H1 (cell line): ENCODE data around the gene WFDC1. TPM values are rescaled to one million over a fixed set of nuclear protein-coding genes. Genes with fewer than 3 reads are reported as not detected.

Source experiments
- CTCF ChIA-PET: fragments of 300-600 bp; sonication (Branson Sonifier 250); formaldehyde crosslinking; loops from one replicate; lab custom pipeline; 2021; ENCODE audit not compliant: partially characterized antibody; lab: Charles Lee
- POLR2A ChIA-PET: fragments of 300-600 bp; sonication (Branson Sonifier 250); formaldehyde crosslinking; loops from one replicate; lab custom pipeline; 2021; ENCODE audit warnings: inconsistent platforms; ENCODE audit not compliant: partially characterized antibody; lab: Charles Lee
- DNase-seq, 2 experiments: peaks; one replicate each; pipeline versions ENCODE4 v3.0.0 to v3.0.0-alpha.2; 2010 to 2022; ENCODE audit warnings: low spot score in 2 of 2, low read depth in 1 of 2, mixed read lengths in 1 of 2
- FAIRE-seq: peaks from 2 replicates; lab custom pipeline; 2011; peaks lifted over from hg19 to GRCh38; lab: Jason Lieb, UNC
- H2AFZ ChIP-seq: 2 replicates; pipeline ENCODE4 v1.8.1; 2012; ENCODE audit warnings: low read length, inconsistent platforms
- H2AK5ac ChIP-seq: 2 replicates; pipeline ENCODE4 v1.6.1; 2013; ENCODE audit warnings: low read depth, low read length
- H2BK120ac ChIP-seq: replicated peaks from 2 replicates; pipeline ENCODE3; 2013; ENCODE audit warnings: low read depth, low read length, inconsistent platforms
- H2BK12ac ChIP-seq: 2 replicates; pipeline ENCODE4 v1.6.1; 2013; ENCODE audit warnings: low read depth, low read length
- H2BK15ac ChIP-seq: 2 replicates; pipeline ENCODE4 v1.6.1; 2013; ENCODE audit warnings: low read length
- H2BK20ac ChIP-seq: 2 replicates; pipeline ENCODE4 v1.6.1; 2013; ENCODE audit warnings: low read length
- H2BK5ac ChIP-seq: 2 replicates; pipeline ENCODE4 v1.6.1; 2013; ENCODE audit warnings: low read depth, low read length
- H3K14ac ChIP-seq: 2 replicates; pipeline ENCODE4 v1.6.1; 2013; ENCODE audit warnings: inconsistent platforms; ENCODE audit not compliant: insufficient read length
- H3K18ac ChIP-seq: 2 replicates; pipeline ENCODE4 v1.6.1; 2013; ENCODE audit warnings: low read length; ENCODE audit errors: extremely low read depth
- H3K23ac ChIP-seq: 2 replicates; pipeline ENCODE4 v1.6.1; 2013; ENCODE audit warnings: inconsistent platforms; ENCODE audit not compliant: insufficient read length
- H3K23me2 ChIP-seq: 2 replicates; pipeline ENCODE4 v1.6.1; 2013; ENCODE audit warnings: low read depth, low read length
- H3K27ac ChIP-seq: 2 replicates; pipeline ENCODE4 v1.6.1; 2011; ENCODE audit warnings: low read depth, low read length, inconsistent platforms
- H3K27me3 ChIP-seq, 4 experiments: replicated peaks in 1 of 4; 1 replicate in 1 of 4; 2 replicates in 3 of 4; pipeline versions ENCODE4 v1.6.1 to v1.8.1; 2011 to 2013; ENCODE audit warnings: low read length in 3 of 4, mild to moderate bottlenecking in 3 of 4, inconsistent platforms in 2 of 4, mixed read lengths in 2 of 4, moderate library complexity in 1 of 4; ENCODE audit not compliant: control insufficient read depth in 3 of 4, insufficient read depth in 3 of 4; ENCODE audit errors: extremely low read depth in 1 of 4
- H3K36me3 ChIP-seq, 4 experiments: 2 replicates each; pipeline versions ENCODE4 v1.6.1 to v1.8.1; 2011 to 2013; ENCODE audit warnings: mild to moderate bottlenecking in 4 of 4, low read length in 3 of 4, moderate library complexity in 2 of 4, control low read depth in 1 of 4, inconsistent platforms in 1 of 4; ENCODE audit not compliant: insufficient read depth in 4 of 4, control insufficient read depth in 2 of 4
- H3K4ac ChIP-seq: replicated peaks from 2 replicates; pipeline ENCODE3; 2013; ENCODE audit warnings: low read length, low read depth, mixed read lengths, inconsistent platforms; ENCODE audit not compliant: insufficient read length
- H3K4me1 ChIP-seq, 4 experiments: replicated peaks in 1 of 4; 1 replicate in 1 of 4; 2 replicates in 3 of 4; pipeline versions ENCODE4 v1.6.1 to v1.8.1; 2011 to 2013; ENCODE audit warnings: low read length in 3 of 4, inconsistent platforms in 2 of 4, mixed read lengths in 1 of 4; ENCODE audit not compliant: insufficient read depth in 4 of 4, control insufficient read depth in 3 of 4
- H3K4me2 ChIP-seq, 2 experiments: 2 replicates each; pipeline versions ENCODE4 v1.6.1 to v1.8.1; 2011 to 2013; ENCODE audit warnings: low read depth in 2 of 2, low read length in 2 of 2, control low read depth in 1 of 2, inconsistent platforms in 1 of 2, mild to moderate bottlenecking in 1 of 2; ENCODE audit not compliant: insufficient read depth in 1 of 2
- H3K4me3 ChIP-seq, 4 experiments: fragments of 200-600, 300-600 bp in 1 of 4; sonication (generic), shearing (Covaris generic), sonication (Bioruptor Twin) in 1 of 4; 2 replicates each; pipeline versions ENCODE4 v1.5.1 to v1.8.1; 2011 to 2016; ENCODE audit warnings: low read length in 4 of 4, low read depth in 3 of 4, control low read depth in 2 of 4, inconsistent platforms in 2 of 4, mild to moderate bottlenecking in 2 of 4, mixed read lengths in 1 of 4, moderate library complexity in 1 of 4; ENCODE audit not compliant: insufficient read depth in 2 of 4; ENCODE audit errors: extremely low read depth in 1 of 4
- H3K56ac ChIP-seq: replicated peaks from 2 replicates; pipeline ENCODE3; 2013; ENCODE audit warnings: low read depth, mild to moderate bottlenecking, mixed read lengths, low read length, inconsistent platforms; ENCODE audit not compliant: insufficient read length
- H3K79me1 ChIP-seq: 2 replicates; pipeline ENCODE4 v1.6.1; 2013; ENCODE audit warnings: low read depth, low read length, control low read depth
- H3K79me2 ChIP-seq, 2 experiments: 2 replicates each; pipeline versions ENCODE4 v1.6.1 to v1.8.1; 2012 to 2013; ENCODE audit warnings: low read length in 2 of 2, mild to moderate bottlenecking in 2 of 2, inconsistent platforms in 1 of 2; ENCODE audit not compliant: insufficient read depth in 2 of 2, control insufficient read depth in 1 of 2
- H3K9ac ChIP-seq, 4 experiments: replicated peaks in 1 of 4; 1 replicate in 1 of 4; 2 replicates in 3 of 4; pipeline versions ENCODE4 v1.6.1 to v1.8.1; 2011 to 2013; ENCODE audit warnings: low read depth in 3 of 4, low read length in 3 of 4, control low read depth in 2 of 4, mild to moderate bottlenecking in 2 of 4, moderate library complexity in 2 of 4, inconsistent platforms in 1 of 4; ENCODE audit errors: extremely low read depth in 1 of 4
- H3K9me3 ChIP-seq, 2 experiments: 2 replicates each; pipeline versions ENCODE4 v1.6.1 to v1.8.1; 2012 to 2013; ENCODE audit warnings: mild to moderate bottlenecking in 2 of 2, moderate library complexity in 2 of 2, control low read depth in 1 of 2, inconsistent platforms in 1 of 2, low read depth in 1 of 2, low read length in 1 of 2, mixed read lengths in 1 of 2; ENCODE audit not compliant: insufficient read depth in 2 of 2
- H4K20me1 ChIP-seq, 2 experiments: replicated peaks in 1 of 2; 2 replicates each; pipeline versions ENCODE3 to v1.8.1; 2011 to 2013; ENCODE audit warnings: inconsistent platforms in 2 of 2, low read length in 2 of 2, mild to moderate bottlenecking in 1 of 2; ENCODE audit not compliant: insufficient read depth in 2 of 2, control insufficient read depth in 1 of 2
- H4K5ac ChIP-seq: 2 replicates; pipeline ENCODE4 v1.6.1; 2013; ENCODE audit warnings: low read length, low read depth, mixed read lengths, inconsistent platforms; ENCODE audit not compliant: insufficient read length
- H4K8ac ChIP-seq: 2 replicates; pipeline ENCODE4 v1.8.0; 2013; ENCODE audit warnings: mild to moderate bottlenecking, moderate library complexity, low read length, inconsistent platforms; ENCODE audit not compliant: insufficient read depth; ENCODE audit errors: extremely low read depth
- H4K91ac ChIP-seq: replicated peaks from 2 replicates; pipeline ENCODE3; 2013; ENCODE audit warnings: low read length, mixed read lengths, inconsistent platforms; ENCODE audit not compliant: insufficient read length
- BACH1 ChIP-seq: IDR thresholded peaks from 2 replicates; pipeline ENCODE4 v1.6.1; 2012; ENCODE audit warnings: low read length, improper control_type of control experiment
- BRCA1 ChIP-seq: IDR thresholded peaks from 2 replicates; pipeline ENCODE4 v1.6.1; 2012; ENCODE audit warnings: low read depth, low read length, improper control_type of control experiment
- KDM4A ChIP-seq: IDR thresholded peaks from one replicate; pipeline ENCODE4 v1.7.1; 2012; ENCODE audit warnings: low read depth, mild to moderate bottlenecking, moderate library complexity, low read length, inconsistent platforms; ENCODE audit not compliant: severe bottlenecking
- PHF8 ChIP-seq: fragments of 200-600 bp; sonication (generic); conservative IDR thresholded peaks from 2 replicates; pipeline ENCODE4 v1.7.1; 2012; ENCODE audit warnings: low read depth, mild to moderate bottlenecking, inconsistent platforms, low read length, moderate library complexity
- SRF ChIP-seq: IDR thresholded peaks from 2 replicates; pipeline ENCODE4 v1.6.1; 2011; ENCODE audit warnings: mild to moderate bottlenecking, low read depth, low read length, moderate library complexity
- WGBS, 2 experiments: shearing (Covaris generic) in 1 of 2; methylation state at CpG; one replicate each; pipeline versions ENCODE4 v1.1.6 to v1.1.7; 2013 to 2015; ENCODE audit warnings: low lambda C conversion rate in 2 of 2, mixed read lengths in 2 of 2, inconsistent platforms in 1 of 2, low coverage in 1 of 2, missing lambda C conversion rate in 1 of 2; ENCODE audit not compliant: insufficient replicate concordance in 2 of 2, insufficient coverage in 1 of 2, insufficient read length in 1 of 2; ENCODE audit errors: extremely low coverage in 1 of 2, missing lambda C conversion rate in 1 of 2; 5-methylcytosine and 5-hydroxymethylcytosine counted together
- polyA plus RNA-seq, 7 experiments: library from polyadenylated mRNA; depleted of rRNA in 3 of 7; stranded (reverse) in 5 of 7; unstranded in 2 of 7; fragments of >200 nt in 5 of 7; fragments of 200-250 nt in 2 of 7; gene quantifications; 1 replicate in 5 of 7; 2 replicates in 1 of 7; 4 replicates in 1 of 7; pipeline versions ENCODE4 v1.2.1 to v1.2.3, GENCODE V29; 2011 to 2013; ENCODE audit warnings: missing spikeins in 2 of 7, mixed read lengths in 2 of 7
- total RNA-seq: library from RNA; stranded (reverse); fragmentation: NEBNext Ultra II Directional; extraction: Animal tissue kit (Norgen Biotek cat#: 25700); gene quantifications from 2 replicates; pipeline ENCODE4 v1.2.1, GENCODE V29; 2021

The WFDC1 gene
- total and polyA plus RNA-seq, 2 of the 8 experiments (the other 6 are each of a cell fraction or from before 2014, with no cell fraction given), result 0.70 to 1.1 TPM

- H3K79me1 ChIP-seq, result no peaks in the 10 kb centered on the region
- TF ChIP-seq SRF, result no peak
- no peak for TF ChIP-seq PHF8
- no peak for TF ChIP-seq BRCA1
- no peak for TF ChIP-seq KDM4A
- TF ChIP-seq BACH1, result no peak
- H3K23me2 ChIP-seq, result no peaks in the 10 kb centered on the region
- no peak overlapping the region for H3K18ac ChIP-seq
- H2AK5ac ChIP-seq, result no peak overlapping the region
- H3K4me2 ChIP-seq, result no peak overlapping the region
- no peaks in the 10 kb centered on the region for H3K9me3 ChIP-seq
- no peak overlapping the region for H2BK5ac ChIP-seq
- WGBS, 2 experiments, result 90% methylated on average over 5 of the region's 5 CpGs; no CpG with 5 or more reads in 1 of the 2 experiments
- no peak overlapping the region for H2AFZ ChIP-seq
- H3K56ac ChIP-seq, result no peak overlapping the region
- H3K27me3 ChIP-seq, result no peaks in the 10 kb centered on the region
- no peak overlapping the region for H2BK120ac ChIP-seq
- no peaks in the 10 kb centered on the region for H3K4me1 ChIP-seq
- H2BK20ac ChIP-seq, result 0 out of 2 replicates have a peak overlapping the region, but pooled peaks have one; percentile 48
- H4K91ac ChIP-seq, result no peak overlapping the region
- DNase-seq (no peak), FAIRE-seq (no peak)
- no peaks in the 10 kb centered on the region for H3K36me3 ChIP-seq
- no peak overlapping the region for H3K23ac ChIP-seq
- no peak overlapping the region for H3K14ac ChIP-seq
- H3K79me2 ChIP-seq, result no peaks in the 10 kb centered on the region
- no peak overlapping the region for H3K27ac ChIP-seq
- no peak overlapping the region for H2BK15ac ChIP-seq
- H3K4ac ChIP-seq, result no peak overlapping the region
- no peaks in the 10 kb centered on the region for H4K20me1 ChIP-seq
- no peak overlapping the region for H3K4me3 ChIP-seq
- no peak overlapping the region for H3K9ac ChIP-seq
- no peak overlapping the region for H4K5ac ChIP-seq
- CTCF ChIA-PET, result interaction anchor here (1.6 kb wide), 1 partner anchor 31 kb away, joined by 5 read pairs; no protein-coding TSS in a partner anchor
- H4K8ac ChIP-seq, result no peak overlapping the region
- POLR2A ChIA-PET, result no interaction called here
- no peak overlapping the region for H2BK12ac ChIP-seq
Measured at GRCh38 chr16:84339311-84339710, 44.6 kb downstream of the WFDC1 start.
